ENCODE measurements around the gene PIP4K2A.

GRCh38 chr10:22623633-22624253 is 90.6 kb downstream of the PIP4K2A start:
- no peak for TF ChIP-seq CTCF (IDR thresholded peaks at IDR 0.05 in 8 of 11, conservative IDR thresholded peaks at IDR 0.05 in 3 of 11)
- no peak for TF ChIP-seq POLR2A (IDR thresholded peaks at IDR 0.05)

Data from spleen (tissue), 7 donors.